ENCODE data around the gene HNRNPUL2.

DNA sequence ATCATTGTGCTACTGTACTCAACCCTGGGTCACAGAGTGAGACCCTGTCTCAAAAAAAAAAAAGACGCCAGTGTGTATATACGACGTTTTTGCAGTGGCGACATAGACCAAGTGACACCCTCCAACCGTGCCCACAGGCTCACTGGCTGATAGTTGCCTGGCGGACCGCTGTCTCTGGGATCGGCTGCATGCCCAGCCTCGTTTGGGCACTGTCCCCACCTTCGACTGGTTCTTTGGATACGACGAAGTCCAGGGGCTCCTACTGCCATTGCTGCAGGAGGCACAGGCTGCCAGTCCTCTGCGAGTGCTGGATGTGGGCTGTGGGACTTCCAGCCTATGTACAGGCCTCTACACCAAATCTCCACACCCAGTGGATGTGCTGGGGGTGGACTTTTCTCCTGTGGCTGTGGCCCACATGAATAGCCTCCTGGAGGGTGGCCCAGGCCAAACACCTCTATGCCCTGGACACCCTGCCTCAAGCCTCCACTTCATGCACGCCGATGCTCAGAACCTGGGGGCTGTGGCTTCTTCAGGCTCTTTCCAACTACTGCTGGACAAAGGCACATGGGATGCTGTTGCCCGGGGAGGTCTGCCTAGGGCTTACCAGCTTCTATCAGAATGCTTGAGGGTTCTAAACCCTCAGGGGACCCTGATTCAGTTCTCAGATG is 60.9 kb downstream of the HNRNPUL2 start:
- TF ChIP-seq, protein P1, sequence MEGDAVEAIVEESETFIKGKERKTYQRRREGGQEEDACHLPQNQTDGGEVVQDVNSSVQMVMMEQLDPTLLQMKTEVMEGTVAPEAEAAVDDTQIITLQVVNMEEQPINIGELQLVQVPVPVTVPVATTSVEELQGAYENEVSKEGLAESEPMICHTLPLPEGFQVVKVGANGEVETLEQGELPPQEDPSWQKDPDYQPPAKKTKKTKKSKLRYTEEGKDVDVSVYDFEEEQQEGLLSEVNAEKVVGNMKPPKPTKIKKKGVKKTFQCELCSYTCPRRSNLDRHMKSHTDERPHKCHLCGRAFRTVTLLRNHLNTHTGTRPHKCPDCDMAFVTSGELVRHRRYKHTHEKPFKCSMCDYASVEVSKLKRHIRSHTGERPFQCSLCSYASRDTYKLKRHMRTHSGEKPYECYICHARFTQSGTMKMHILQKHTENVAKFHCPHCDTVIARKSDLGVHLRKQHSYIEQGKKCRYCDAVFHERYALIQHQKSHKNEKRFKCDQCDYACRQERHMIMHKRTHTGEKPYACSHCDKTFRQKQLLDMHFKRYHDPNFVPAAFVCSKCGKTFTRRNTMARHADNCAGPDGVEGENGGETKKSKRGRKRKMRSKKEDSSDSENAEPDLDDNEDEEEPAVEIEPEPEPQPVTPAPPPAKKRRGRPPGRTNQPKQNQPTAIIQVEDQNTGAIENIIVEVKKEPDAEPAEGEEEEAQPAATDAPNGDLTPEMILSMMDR (IDR thresholded peaks at IDR 0.05; ENCODE audit: low read depth, low read length, poor library complexity, severe bottlenecking) = no peak
- TF ChIP-seq EZH2phosphoT487 (IDR thresholded peaks at IDR 0.05; ENCODE audit: borderline replicate concordance, low read length) = no peak
